Vagina (tissue), 2 donors: Measurements from ENCODE around the gene ADRB1. TPM values are rescaled to one million over a fixed set of nuclear protein-coding genes. Genes with fewer than 3 reads are reported as not detected.

Experiments
- DNase-seq, 2 donors: peaks; one replicate each; pipeline ENCODE4 v3.0.0-alpha.2; 2017; ENCODE audit errors: extremely low spot score in 2 of 2
- H3K27ac ChIP-seq: fragments of 200-600 bp; sonication (generic); one replicate; pipeline ENCODE4 v1.5.1; 2019
- H3K27me3 ChIP-seq: fragments of 200-600 bp; sonication (generic); one replicate; pipeline ENCODE4 v1.5.1; 2019
- H3K36me3 ChIP-seq, 2 donors: fragments of 200-600 bp; sonication (generic); one replicate each; pipeline ENCODE4 v1.5.1; 2017 to 2019
- H3K4me1 ChIP-seq: fragments of 200-600 bp; sonication (generic); one replicate; pipeline ENCODE4 v1.5.1; 2019
- H3K4me3 ChIP-seq, 2 donors: fragments of 200-600 bp; sonication (generic); 1 replicate in 1 of 2; 2 replicates in 1 of 2; pipeline ENCODE4 v1.5.1; 2016 to 2019
- H3K9me3 ChIP-seq: fragments of 200-600 bp; sonication (generic); one replicate; pipeline ENCODE4 v1.5.1; 2019
- CTCF ChIP-seq, 3 experiments: fragments of 450-650 bp in 2 of 3; fragments of 200-600 bp in 1 of 3; sonication (generic) in 1 of 3; IDR thresholded peaks; one replicate each; pipeline ENCODE4 v1.5.1; 2017 to 2019; ENCODE audit warnings: antibody characterized with exemption in 3 of 3, mild to moderate bottlenecking in 2 of 3, moderate library complexity in 2 of 3
- POLR2A ChIP-seq, 2 donors: fragments of 450-650 bp; IDR thresholded peaks; one replicate each; pipeline ENCODE4 v1.6.1; 2017; ENCODE audit warnings: antibody characterized with exemption in 2 of 2, mild to moderate bottlenecking in 2 of 2, moderate library complexity in 2 of 2
- POLR2AphosphoS5 ChIP-seq, 2 donors: sonication (generic); formaldehyde crosslinking; IDR thresholded peaks; one replicate each; pipeline ENCODE4 v1.9.0; 2017; ENCODE audit warnings: antibody characterized with exemption in 2 of 2, mild to moderate bottlenecking in 2 of 2, low read depth in 1 of 2; ENCODE audit not compliant: insufficient read depth in 1 of 2
- intact Hi-C: fragments of 100-400 bp; cut with DNase I; formaldehyde crosslinking; loops from one replicate; pipeline ENCODE4 v1.15.1; 2023
- total RNA-seq: library from RNA; depleted of rRNA; stranded (reverse); fragments of >200 nt; gene quantifications from one replicate; pipeline ENCODE4 v1.2.3, GENCODE V29; 2016

ADRB1 gene
- total RNA-seq, 1 donor from 2014 or later: not detected

DNA sequence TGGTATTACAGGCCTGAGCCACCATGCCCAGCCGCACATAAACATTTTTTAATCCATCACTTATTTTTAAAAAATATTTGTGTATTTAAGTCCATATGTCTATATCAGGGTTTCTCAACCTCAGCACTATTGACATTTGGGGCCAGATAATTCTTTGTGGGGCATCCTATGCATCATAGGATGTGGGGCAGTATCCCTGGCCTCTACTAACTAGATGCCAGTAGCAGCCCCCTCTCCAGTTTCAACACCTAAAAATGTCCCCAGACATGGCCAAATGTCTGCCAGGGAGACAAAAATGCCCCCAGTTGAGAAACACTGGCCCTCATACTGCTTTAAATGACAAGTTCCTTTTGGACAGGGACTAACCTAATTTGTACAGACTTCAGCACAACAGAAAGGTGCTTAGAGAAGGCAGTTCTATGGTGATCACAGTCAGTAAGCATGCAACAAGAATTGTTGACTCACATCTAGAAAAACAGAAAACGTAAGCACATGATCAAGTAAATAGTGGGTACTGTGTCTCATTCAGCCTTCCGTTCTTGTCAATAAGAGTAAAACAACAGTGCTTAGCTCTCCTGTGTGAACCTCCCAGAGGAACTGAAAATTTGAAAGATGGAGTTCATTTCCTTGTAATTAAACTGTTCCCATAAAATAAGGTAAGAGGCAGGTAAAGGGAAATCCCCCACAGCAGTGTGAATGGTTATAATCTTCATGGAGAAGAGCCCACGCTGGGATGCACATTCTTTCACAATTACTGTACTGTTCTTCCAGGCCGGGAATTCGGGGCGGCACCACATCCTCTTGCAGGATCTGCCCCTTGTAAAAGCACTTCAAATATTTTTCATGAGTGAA lies 17.3 kb upstream of the ADRB1 start:
- Histone ChIP-seq H3K9me3 (no peaks in the 10 kb centered on the region), H3K4me3 (no peak overlapping the region), H3K27ac (no peak overlapping the region), H3K4me1 (peaks cover 25% of the 10 kb centered on the region), H3K27me3 (no peaks in the 10 kb centered on the region), H3K36me3 (no peaks in the 10 kb centered on the region)
- intact Hi-C loops: no loop called here
- TF ChIP-seq POLR2AphosphoS5 (IDR thresholded peaks at IDR 0.05; ENCODE audit: insufficient read depth in 1 of 2, low read depth in 1 of 2): no peak
- TF ChIP-seq POLR2A (IDR thresholded peaks at IDR 0.05): no peak
- TF ChIP-seq CTCF (IDR thresholded peaks at IDR 0.05): no peak
- DNase-seq: no peak

GRCh38 chr10:114027041-114027394 lies 16.6 kb upstream of the ADRB1 start:
- Histone ChIP-seq H3K27me3 (no peaks in the 10 kb centered on the region), H3K9me3 (no peaks in the 10 kb centered on the region), H3K36me3 (no peaks in the 10 kb centered on the region), H3K4me1 (peaks cover 25% of the 10 kb centered on the region), H3K4me3 (no peak overlapping the region), H3K27ac (no peak overlapping the region)
- intact Hi-C loops: no loop called here
- no peak for TF ChIP-seq POLR2AphosphoS5 (IDR thresholded peaks at IDR 0.05; ENCODE audit: insufficient read depth in 1 of 2, low read depth in 1 of 2)
- no peak for TF ChIP-seq POLR2A (IDR thresholded peaks at IDR 0.05)
- DNase-seq: no peak

GRCh38 chr10:114027951-114028350 lies 15.7 kb upstream of the ADRB1 start:
- H3K27me3 ChIP-seq: no peaks in the 10 kb centered on the region
- no peak overlapping the region for H3K4me3 ChIP-seq
- TF ChIP-seq CTCF (IDR thresholded peaks at IDR 0.05): no peak
- TF ChIP-seq POLR2AphosphoS5 (IDR thresholded peaks at IDR 0.05; ENCODE audit: insufficient read depth in 1 of 2, low read depth in 1 of 2): no peak
- no peak for TF ChIP-seq POLR2A (IDR thresholded peaks at IDR 0.05)
- H3K36me3 ChIP-seq: no peaks in the 10 kb centered on the region
- no peak overlapping the region for H3K27ac ChIP-seq
- H3K4me1 ChIP-seq: peaks cover 21% of the 10 kb centered on the region
- no peaks in the 10 kb centered on the region for H3K9me3 ChIP-seq
- DNase-seq: no peak
- intact Hi-C loops: no loop called here

GRCh38 chr10:114028425-114028824 lies 15.2 kb upstream of the ADRB1 start:
- no peak overlapping the region for H3K27ac ChIP-seq
- H3K4me3 ChIP-seq: no peak overlapping the region
- no peak for TF ChIP-seq CTCF (IDR thresholded peaks at IDR 0.05)
- TF ChIP-seq POLR2A (IDR thresholded peaks at IDR 0.05): no peak
- TF ChIP-seq POLR2AphosphoS5 (IDR thresholded peaks at IDR 0.05; ENCODE audit: insufficient read depth in 1 of 2, low read depth in 1 of 2): no peak
- DNase-seq: no peak
- H3K27me3 ChIP-seq: no peaks in the 10 kb centered on the region
- H3K4me1 ChIP-seq: peaks cover 26% of the 10 kb centered on the region
- intact Hi-C loops: no loop called here
- no peaks in the 10 kb centered on the region for H3K9me3 ChIP-seq
- H3K36me3 ChIP-seq: no peaks in the 10 kb centered on the region

DNA sequence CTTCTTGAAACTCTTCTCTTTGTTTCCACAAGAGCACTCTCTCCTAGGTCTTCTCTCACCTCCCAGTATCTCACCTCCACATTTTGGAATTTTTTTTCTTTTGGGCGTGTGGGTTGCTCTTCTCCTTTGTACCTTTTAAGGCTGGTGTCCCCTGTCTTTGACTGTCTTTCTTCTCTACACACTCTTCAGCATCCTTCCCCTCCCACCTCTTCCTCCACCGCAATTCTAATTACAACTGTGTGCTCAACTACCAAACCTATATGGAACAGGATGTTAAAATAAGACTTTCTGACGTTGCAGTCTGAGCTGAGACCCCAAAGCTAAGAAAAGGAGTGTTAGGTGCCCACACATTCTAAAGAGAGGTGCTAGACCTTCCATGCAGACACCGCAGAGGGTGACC lies 14.0 kb upstream of the ADRB1 start:
- DNase-seq: no peak
- Histone ChIP-seq H3K27ac (no peak overlapping the region), H3K9me3 (no peaks in the 10 kb centered on the region), H3K4me1 (peaks cover 29% of the 10 kb centered on the region), H3K27me3 (no peaks in the 10 kb centered on the region), H3K4me3 (no peak overlapping the region), H3K36me3 (no peaks in the 10 kb centered on the region)
- intact Hi-C loops: no loop called here
- TF ChIP-seq CTCF (IDR thresholded peaks at IDR 0.05) (no peak), POLR2AphosphoS5 (IDR thresholded peaks at IDR 0.05; ENCODE audit: insufficient read depth in 1 of 2, low read depth in 1 of 2) (no peak), POLR2A (IDR thresholded peaks at IDR 0.05) (no peak)
